ENCODE results near the gene METTL22.

Gene METTL22

DNA sequence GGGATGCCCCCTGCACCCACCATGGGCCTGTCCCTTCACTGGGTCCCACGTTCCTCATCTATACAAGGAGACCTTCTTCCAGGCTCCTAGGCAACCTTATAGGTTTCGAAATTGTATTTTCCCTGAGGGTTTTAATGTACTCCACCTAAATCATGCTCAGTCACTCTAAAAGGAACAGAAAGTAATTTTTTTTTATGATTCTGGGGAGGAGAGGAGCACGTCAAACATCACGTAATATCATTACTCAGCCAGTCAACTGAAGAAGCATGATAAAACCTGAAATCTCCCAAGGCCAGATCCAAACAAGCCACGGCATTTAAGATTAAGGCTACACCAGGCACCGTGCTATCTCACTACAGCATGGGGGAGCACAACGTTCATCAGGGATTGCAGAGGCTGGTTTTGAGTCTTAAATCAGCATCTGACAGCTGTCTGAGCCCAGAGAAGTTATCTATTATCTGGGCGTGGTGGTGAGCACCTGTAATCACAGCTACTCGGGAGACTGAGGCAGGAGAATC is 27.3 kb upstream of the METTL22 start:
- DNase-seq: no peak

DNA sequence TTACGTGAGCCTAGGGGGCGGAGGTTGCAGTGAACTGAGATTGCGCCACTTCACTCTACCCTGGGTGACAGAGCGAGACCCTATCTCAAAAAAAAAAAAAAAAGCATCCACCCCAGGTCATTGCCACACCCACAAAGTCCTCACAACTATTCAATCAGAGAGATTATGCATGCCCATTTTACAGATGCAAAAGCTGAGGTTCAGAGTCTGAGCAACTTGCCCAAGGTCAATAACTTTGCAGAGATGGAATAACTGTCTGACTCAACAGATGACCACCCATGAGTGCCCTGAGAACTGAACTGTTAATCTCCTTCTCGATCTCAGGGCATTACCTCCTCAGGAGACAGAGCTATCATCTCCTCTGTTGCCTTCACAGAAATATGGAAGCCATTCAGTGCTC is 25.7 kb upstream of the METTL22 start:
- no peak for DNase-seq

DNA sequence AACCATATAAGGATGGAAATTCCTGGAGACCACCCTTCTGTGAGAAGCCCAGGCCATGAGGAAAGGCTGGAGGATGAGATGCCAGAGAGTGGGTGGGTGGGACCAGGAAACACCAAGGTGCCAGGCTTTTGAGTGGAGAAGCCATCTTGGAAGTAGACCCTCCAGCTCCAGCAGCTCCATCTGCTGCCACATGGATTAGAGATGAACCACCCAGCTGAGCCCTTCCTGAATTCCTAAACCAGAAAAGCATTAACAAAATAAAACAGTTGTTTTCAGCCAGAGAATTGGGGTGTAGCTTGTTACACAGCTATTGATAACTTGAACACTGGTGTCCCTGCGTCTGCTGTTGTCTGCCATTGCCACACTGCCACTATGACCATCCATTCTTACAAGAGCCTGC is 24.9 kb upstream of the METTL22 start:
- no peak for DNase-seq

DNA sequence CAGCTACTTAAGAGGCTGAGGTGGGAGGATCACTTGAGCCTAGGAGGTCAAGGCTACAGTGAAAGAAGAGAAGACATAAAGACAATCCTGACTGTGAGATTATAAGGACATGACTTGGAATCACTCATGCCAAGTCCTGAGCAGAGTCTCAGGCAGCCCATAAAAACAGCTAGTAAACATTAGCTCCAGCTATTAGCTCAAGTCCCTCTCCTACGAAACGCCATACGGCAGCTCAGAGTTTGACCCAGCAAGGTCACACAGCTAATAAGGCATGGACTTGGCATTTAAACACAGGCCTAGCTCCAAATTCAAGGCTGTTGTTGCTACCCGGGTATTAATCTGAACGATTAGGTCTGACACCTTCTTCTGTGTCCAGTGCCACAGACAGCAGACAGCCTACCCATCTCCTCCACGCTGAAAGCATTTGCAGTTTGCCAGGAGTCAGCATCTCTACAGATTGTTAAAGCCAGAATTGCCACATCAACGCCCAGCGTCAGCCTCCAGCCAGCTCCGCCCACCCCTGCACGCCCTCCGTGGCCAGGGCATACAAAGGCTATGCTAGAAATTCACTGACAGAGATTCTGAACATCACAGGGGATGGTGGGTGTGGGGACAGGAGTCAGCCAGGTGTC is 21.2 kb upstream of the METTL22 start:
- no peak for DNase-seq

DNA sequence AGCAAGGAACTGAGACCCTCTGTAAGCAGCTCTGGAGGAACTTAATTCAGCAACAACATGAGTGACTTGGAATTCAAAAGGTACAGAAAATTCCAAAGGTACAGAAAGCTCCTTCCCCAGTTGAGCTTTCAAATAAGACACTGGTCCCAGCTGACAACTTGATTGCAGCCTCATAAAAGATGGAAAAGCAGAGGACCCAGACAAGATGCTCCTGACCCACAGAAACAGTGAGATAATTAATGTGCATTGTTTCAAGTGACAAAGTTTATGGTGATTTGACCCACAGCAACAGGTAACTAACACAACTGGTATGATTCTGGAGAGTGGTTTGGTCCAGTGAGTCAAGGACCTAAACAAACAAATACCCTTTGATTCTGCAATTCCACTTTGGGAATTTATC is 15.9 kb upstream of the METTL22 start:
- no peak for DNase-seq

DNA sequence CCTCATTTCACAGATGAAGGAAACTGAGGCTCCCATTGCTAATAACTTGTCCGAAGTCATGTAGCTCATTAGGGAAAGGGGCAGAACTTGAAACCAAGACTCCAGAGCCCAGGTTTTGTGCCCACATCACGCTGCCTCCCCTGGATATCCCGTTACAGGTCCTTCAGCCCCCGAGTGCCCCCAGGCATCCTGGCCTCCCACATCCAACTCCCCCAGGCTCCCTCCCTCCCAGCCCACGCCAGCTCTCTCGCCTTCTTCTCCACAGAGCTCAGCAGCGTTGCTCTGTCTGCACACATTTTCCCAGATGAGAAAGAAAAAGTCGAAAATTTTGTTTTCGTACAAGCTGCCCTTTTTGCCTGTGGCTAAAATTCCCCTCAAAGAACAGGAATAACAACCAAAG is 14.3 kb upstream of the METTL22 start:
- DNase-seq: no peak

DNA sequence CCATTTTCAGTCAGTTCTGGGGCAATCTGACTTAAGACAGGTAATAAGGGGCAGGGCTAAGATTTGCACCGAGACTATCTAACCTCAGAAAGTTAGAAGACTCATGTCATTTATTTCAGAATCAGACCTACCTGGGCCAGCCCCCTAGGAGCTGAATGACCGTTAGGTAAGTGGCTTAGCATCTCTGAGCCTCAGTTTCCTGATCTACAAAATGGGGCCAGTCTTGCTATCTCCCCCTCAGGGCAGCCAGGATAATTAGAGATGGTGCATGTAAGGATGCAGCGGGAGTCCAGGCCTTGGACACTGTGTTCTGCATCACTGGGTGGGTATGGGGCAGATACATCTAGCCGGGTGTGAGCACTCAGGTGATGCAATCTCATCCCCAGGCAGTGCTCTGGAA is 10.4 kb upstream of the METTL22 start:
- no peak for DNase-seq

DNA sequence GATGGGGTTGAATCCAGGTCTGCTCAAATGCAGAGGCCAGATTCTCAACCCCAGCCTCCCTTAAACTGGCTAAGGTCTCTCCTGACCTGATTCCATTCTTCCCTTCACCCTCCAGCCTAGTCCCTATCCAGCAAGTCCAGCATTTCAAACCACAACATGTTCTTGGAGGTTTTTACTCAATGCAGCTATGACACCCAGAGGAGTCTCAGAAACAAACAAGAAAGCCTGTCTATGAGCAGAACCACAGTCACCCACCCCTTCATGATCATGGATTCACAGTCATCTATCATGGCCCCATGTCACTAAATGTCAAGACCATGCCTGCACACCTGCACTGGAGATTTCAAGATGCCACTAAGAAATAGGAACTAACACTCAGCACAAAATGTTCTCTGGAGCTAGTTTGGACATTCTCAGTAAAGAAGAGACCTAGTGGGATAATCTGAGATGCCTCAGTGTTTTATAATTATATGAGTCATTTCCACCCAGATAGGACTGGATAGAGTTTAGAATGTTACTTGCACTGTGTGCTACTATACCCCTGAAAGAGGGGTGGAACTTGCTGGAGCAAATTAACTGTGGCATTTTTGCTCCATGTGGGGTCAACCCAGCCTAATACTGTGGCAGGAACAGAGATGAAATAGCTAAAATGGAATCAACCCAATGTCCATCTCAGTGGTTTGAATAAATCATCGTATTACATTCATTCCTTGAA is 9.5 kb upstream of the METTL22 start:
- no peak for DNase-seq

DNA sequence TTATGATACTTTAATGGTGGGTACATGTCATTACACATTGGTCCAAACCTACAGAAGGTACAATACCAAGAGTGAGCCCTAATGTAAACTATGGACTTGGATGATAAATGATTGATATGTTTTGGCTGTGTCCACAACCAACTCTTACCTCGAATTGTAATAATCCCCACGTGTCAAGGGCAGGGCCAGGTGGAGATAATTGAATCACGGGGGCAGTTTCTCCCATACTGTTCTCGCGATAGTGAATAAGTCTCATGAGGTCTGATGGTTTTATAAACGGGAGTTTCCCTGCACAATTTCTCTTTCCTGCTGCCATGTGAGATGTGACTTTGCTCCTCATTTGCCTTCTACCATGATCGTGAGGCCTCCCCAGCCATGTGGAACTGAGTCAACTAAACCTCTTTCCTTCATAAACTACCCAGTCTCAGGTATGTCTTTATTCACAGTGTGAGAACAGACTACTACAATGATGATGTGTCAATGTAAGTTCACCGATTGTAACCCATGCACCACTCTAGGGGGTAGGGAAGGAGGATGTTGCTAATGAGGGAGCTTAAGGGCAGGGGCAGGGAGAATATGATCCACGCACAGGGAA is 7.0 kb upstream of the METTL22 start:
- DNase-seq: no peak

DNA sequence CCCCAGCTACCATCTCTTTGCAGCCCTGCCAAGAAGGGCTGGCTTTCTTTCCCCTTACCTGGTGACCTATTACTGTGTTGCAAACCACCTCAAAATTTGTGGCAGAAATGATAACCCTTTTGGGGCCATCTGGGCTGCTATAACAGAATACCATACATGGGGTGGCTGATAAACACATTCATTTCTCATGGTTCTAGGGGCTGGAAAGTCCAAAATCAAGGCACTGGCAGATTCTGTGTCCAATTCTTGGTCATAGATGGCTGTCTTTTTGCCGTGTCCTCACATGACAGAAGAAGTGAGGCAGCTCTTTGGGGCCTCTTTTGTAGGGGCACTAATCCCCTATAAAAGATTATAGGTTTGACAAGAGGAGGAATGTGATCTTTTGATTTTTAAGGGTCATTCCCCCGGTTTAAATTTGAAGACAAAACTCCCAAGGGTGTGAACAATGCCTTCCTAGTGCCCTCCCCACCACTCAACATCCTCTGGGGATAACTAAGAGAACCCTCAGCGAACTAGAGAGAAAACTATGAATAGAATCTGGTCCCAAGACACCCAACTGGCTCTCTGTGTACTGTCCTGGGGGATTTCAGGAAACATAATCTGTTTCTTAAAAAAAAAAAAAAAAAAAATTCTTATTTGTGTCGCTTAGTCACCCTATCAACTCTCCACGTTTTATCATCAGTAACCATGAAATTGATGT is 1.7 kb upstream of the METTL22 start:
- no peak for DNase-seq

DNA sequence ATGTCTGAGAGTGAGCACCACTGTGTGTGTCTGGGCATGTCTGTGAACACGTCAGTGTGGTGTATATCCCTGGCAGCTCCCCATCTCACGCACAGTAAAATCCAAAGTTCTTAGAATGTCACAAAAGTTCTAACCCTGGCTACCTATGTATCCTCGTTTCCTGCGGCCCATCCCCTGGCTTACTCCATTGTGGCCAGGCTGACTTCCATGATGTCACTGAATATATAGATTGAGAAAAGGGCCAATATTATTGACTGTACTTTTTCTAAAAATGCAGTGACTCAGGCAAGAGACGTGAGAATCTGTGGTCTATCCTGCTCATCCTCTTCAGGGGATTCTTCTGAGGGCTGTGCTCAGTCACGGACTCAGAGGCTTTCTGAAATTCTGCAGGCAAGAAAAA is 963 bp upstream of the METTL22 start:
- no peak for DNase-seq

DNA sequence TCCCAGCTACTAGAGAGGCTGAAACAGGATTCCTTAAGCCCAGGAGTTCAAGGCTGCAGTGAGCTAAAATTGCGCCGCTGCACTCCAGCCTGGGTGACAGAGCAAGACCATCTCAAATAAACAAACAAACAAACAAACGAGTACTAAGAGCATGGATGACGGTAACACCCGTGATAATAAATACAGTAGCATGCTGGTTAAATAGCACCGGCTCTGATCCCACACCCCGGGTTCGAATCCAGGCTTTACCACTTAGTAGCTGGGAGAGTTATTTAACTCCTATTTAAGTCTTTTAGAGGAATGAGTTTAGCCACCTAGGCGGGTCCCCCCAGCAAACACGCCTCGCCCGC is 301 bp upstream of the METTL22 start:
- DNase-seq: no peak

DNA sequence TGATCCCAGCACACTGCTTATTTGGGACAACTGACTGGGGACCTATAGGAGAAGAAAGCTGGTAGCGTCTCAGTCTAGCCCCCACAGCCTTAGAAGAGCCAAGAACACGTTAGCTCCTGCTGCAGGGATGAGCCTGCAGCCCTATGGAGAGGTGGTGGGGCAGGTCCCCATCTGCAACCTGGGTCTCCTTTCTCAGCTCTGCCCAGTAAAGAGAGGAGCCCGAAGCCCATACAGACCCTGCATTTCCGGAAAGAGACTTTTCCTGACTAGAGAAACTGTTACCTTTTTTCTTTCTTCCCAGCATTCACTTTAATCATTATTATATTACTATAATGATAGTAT is 788 bp downstream of the METTL22 start:
- peak; percentile 5 for DNase-seq

DNA sequence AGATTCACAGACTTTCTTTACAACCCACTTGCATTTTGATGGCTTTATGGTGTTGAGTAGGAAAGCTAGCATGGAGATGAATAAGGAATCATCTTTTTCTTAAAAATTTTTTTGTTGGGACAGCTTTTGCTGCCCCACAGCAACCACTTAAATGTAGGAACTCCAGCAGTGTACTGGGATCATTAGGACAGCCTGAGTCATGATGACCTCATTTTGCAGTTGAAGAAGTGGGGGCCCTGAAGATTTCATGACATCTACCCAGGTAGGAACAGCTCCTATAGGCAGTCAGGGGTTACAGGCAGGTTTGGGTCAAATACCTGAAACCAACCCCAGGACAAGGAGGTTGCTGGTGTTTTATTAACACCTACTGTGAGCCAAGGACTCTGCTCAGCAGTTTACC is 2.1 kb downstream of the METTL22 start:
- DNase-seq: no peak

DNA sequence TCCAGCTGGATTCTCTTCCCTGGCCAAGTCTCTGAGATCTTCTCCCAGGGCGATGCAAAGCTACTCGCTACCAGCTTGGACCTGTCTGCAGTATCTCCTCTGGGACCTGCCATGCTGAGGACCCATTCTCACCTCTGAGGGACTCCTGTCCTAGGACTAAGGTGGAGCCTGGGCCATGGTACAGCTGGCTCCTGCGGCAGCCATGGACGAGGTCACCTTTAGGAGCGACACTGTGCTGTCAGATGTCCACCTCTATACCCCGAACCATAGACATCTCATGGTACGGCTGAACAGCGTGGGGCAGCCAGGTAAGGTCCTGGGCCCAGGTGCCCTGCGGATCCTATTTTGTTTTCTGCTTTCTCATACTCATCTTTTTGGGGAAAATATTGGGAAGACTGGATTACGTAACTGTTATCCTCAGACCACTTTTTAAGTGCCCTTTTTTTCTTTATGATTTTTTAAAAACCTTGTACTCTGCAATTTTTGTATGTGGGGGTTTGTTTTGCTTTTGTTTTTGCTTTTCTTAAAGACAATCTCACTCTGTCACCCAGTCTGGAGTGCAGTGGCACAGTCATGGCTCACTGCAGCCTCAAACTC is 4.1 kb downstream of the METTL22 start:
- no peak for DNase-seq

DNA sequence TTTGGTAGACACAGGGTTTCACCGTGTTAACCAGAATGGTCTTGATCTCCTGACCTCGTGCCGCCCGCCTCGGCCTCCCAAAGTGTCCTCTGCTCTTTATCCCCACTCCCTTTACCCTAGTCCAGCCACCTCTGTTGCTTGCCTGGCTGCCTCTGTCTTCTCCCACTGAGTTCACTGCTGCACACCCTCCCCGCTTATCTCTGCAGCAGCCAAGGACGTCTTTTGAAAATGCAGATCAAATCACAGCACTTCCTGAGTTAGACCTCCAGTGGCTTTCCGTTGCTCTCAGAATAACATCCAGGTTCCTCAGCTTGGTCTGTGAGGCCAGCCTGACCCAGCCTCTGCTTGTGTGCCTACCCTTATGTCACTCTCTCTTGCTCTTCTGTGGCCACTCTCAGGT is 5.4 kb downstream of the METTL22 start:
- DNase-seq: no peak

DNA sequence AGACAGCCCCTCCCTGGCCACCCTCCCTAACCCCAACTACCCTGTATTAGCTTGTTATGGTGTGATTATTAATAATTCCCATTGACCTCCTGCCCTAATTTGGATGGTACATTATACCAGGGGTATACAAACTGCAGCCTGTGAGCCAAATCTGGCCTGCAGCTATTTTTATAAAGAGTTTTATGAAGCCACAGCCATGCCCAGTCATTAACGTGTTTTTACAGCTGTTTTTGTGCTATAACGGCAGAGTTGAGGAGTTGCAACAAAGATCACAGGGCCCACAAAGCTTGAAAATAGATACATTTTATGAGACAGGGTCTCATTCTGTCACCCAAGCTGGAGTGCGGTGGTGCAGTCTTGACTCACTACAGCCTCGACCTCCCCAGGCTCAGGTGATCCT is 6.0 kb downstream of the METTL22 start:
- DNase-seq: no peak

DNA sequence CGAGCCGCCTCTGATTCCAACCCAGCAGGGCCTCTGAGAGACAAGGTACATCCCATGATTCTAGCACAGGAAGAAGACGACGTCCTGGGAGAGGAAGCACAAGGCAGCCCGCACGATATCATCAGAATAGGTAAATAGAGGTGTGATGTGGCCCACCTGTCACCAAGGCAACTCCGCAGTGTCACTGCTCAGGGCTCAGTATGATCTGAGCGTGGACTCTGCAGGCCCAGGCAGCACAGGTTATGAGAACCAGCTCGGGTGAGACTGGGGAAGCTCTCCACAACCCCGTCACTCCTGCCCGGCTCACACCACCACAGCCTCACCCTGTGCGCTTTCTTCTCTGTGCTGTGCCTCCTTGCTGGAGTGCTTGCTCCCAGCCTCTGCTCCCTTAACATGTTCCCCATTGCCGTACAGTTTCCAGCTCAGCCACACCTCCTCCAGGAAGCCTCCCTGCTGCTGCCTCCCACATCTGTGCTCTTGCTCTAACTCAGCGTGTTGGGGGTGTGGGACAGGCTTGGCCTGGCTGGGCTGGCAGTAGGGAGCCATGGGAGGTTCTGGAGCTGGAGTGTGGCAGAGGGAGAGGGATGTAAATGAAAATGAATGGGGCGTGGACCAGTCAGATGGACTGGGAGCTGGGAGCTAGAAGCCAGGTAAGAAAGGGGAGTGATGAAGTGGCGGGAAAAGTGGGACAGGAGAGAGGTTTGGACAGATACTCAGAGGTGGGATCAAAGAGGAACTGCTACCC is 7.7 kb downstream of the METTL22 start:
- DNase-seq: no peak

DNA sequence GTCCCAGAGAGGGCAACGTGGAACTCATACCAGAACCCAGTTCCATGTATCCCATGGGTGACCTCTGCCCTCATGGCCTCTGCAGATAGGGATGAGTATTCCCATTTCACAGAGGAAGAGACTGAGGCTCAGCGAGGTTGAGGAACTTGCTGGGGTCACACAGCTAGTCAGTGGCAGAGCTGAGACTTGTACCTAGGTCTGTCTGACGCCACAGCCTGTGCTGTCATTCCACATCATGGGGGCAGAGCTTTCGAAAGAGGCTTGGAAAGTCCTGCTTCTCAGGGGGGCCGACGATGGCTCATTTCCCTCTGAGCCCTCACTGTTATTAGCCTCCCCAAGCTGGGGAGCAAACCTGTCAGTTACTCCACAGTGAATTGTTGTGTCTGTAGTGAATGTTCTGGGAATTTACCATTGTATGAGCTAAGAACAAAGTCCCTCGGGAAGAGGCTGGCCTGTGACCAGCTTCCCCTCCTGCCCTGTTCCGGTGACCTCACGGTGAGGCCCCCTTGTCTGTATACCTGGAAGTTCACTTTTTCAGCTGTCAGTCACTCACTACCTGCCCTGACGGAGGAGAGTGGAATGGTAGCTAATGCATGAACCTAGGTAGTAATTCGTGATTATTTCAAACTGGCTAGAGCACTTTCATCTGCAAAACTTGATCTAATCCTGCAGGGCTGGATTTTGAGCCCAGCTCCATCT is 8.9 kb downstream of the METTL22 start:
- DNase-seq: no peak

DNA sequence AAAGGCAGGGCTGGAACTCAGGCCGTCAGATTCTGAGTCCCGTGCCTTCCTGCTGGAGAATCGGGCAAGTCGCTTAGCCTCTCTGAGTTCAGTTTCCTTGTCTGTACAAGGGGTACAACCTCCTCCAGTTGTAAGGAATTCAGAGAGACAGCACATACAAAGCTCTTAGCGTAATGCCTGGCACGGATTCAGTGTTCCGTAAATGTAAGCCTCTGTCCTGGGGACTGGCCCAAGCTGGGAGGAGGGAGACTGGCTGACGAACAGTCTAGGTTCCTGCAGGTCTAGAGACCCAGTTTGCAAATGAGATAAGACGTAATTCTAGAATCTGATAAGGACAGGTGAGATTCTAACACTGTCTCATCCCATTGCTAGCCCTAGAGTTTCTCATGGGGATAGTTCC is 9.9 kb downstream of the METTL22 start:
- DNase-seq: no peak

DNA sequence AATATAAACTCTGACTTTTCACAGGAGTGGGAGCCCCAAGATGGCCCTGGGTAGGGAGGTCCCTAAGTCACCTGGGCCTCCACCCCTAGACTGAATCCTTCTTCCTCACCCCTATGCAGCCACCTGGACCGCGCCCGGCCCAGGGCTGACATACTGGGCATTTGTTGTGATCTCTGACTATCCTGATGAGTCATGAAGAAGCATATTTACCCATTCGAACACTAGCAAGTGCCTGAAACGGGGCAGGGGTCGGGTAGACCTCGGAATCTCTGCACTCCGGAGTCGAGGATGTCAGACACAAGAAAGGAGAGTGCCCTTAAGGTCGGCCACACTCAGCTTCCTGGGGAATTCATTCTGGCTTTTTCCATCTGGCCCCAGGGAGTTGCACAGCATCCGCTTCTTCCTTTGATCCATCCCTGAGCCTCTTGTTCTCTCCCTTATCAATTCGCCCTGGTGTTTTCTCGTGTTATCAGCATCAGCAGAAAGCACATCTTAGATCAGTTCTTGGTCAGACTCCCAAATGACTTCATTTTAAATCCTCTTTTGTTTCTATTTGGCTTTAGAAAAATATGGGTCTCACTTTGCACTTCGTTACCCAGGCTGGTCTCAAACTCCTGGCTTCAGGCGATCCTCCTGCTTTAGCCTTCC is 10.4 kb downstream of the METTL22 start:
- no peak for DNase-seq

All from NCI-H510A treated with DMSO at 0.1 percent for 48 hours (cell line).